Measurements from ENCODE around the gene ISG20L2.

ISG20L2 gene

DNA sequence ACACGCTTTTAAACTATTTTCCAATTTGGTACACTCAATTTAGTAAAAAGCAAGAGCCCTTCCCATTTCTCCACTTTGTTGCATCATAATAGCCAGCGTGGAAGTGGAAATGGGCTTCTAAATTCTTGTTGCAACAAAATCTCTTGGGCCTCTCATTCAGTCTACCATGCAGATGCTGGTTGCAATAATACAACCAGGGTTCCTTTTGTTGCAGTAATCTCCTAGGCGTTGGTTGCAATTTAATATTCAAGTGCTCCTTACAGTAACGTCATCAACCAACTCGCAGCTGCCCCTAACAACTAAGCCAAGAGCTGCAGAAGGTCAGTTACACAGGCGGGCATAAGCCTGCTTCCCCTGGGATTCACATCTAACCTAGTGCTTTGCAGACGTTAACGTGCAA lies 25.7 kb upstream of the ISG20L2 start:
- DNase-seq (ENCODE audit: extremely low read depth in 1 of 2, low read depth in 1 of 2) = no peak

DNA sequence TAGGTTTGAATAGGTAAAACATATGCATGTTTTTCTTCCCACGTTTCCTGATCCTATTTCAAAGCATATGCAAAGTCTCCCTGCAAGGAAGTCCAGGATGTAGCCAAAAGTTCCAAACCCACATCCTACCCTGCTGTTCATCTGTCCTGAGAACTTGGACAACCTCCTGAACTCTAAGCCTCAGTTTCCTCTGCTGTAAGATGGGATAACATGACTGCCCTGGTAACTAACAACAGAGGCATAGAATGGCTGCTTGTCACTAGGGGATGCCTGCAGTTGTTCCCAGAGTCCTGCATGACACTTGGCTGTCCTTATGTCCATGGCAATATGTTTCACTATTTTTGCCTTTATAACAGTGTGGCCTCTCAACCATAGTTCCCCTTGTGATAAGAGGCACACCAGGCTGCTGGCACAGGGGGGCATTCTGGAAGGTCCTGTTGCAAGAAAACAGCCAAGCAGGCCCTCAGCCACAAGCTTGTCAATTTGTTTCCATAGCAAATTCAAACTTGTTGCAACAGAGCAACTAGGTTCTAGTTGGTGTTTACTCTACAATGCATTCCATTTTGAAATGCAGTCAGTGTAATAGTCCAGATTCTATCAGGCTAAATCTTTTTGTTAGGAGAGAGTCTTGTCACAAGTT lies 24.4 kb upstream of the ISG20L2 start:
- DNase-seq (ENCODE audit: extremely low read depth in 1 of 2, low read depth in 1 of 2) = no peak

DNA sequence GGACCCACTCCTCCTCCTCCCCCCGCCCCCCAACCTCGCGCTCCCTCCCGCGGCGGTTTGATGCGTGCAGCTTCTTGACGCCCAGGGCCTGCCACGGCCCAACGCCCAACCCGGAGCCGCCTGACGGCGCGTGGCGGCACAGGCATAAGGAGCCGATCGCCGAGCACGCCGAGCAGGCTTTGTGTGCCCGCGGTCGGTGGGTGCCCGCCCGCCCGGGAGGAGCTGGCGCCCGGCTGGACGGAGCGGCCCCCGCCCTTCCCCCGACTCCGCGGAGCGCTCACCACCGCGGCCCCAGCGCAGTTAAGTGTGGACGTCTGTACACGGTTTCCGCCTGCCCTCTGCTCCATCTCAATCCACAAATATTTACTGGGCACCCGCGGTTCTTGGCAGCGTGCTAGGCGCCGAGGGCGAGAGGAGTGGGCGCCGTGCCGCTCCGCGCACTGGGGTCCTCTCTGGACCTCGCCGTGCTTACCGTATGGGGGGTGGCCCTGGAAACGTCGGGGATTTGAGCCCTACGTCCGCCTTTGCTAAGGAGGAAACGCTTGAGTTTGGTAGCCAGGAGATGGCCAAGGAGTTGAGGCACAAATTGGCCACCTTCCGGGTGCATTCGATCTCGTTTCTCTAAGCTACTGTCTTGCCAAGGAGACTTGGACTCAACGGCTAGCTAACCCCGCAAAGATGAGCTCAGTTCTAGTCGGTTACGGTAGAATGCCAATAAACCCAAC lies 23.4 kb upstream of the ISG20L2 start:
- peak; percentile 94 to 97 for DNase-seq (ENCODE audit: extremely low read depth in 1 of 2, low read depth in 1 of 2)

DNA sequence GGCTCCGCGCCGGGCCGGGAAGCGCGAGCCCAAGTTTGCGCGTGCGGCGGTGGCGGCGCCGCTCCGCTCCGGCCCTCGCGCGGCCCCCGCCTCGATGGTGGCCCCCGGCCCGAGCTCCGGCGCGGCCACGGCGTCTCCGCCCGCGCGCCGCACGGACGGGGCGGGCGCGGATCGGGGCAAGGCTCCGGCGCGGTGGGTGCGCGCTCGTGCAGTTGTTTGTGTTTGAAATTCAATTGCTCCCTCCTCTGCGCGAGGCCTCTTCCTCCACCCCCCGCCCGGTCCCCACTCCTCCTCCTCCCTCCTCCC lies 22.8 kb upstream of the ISG20L2 start, which contains the start of gene HDGF:
HDGF (minus strand) TSS at position 225 of the 306 bp plus-strand sequence. CDS start 246 bp downstream, outside the sequence.
- DNase-seq (ENCODE audit: extremely low read depth in 1 of 2, low read depth in 1 of 2) = no peak

DNA sequence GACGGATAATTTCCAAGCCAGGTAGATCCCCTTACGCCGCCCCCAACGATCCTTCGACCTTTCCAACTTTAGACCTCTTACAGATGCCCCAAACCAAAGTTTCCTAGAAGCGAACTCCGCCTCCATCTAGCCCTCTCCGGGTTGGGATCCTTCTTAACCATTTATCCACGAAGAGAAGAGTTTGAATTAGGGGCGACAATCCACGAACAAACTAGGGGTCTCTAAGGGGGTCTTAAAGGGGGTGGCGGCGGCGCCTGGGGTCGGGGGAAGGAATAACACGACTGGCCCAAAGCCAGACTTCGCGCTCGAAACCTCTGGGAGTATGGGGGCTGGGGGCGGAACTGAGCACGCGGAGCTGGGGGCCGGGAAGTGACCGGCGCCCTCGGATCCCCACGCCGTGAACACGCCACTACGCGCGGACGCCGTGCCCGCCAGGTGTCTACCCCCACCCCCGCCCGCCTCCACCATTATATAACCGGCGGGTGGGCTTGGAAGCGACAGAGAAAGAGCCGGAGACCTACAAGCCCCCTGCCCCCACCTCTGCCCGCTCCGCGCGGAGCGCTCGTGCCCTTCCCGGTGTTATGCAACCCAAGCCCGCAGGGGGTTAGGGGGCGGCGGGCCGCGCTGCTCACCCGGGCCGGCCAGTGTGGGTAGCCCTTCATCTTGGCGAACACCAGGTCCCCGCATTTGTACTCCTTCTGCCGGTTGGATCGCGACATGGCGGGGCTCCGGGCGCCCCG lies 22.3 kb upstream of the ISG20L2 start:
- DNase-seq (ENCODE audit: extremely low read depth in 1 of 2, low read depth in 1 of 2) = no peak

DNA sequence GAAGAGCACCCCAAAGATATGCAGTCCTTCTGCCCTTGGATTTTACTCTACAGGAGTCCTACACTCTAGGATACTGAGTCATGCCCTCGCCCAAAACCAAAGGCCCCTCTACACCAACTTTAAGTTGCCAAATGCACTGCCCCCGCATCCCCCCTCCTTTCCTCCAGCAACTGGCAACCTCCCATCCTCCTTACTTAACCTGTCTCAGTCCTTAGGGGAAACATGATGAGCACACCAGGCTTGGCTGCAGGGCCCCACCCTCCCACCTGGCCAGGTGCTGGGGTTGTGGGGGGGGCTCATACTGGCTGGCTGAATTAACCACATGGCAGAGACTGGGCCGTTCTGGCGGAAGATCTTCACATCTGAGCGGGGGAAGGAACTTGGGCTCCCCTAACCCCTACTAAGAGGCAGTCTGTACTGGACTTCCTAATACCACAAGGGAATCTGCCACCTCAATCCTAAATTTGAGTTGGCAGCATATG lies 21.7 kb upstream of the ISG20L2 start:
- DNase-seq (ENCODE audit: extremely low read depth in 1 of 2, low read depth in 1 of 2) = no peak

DNA sequence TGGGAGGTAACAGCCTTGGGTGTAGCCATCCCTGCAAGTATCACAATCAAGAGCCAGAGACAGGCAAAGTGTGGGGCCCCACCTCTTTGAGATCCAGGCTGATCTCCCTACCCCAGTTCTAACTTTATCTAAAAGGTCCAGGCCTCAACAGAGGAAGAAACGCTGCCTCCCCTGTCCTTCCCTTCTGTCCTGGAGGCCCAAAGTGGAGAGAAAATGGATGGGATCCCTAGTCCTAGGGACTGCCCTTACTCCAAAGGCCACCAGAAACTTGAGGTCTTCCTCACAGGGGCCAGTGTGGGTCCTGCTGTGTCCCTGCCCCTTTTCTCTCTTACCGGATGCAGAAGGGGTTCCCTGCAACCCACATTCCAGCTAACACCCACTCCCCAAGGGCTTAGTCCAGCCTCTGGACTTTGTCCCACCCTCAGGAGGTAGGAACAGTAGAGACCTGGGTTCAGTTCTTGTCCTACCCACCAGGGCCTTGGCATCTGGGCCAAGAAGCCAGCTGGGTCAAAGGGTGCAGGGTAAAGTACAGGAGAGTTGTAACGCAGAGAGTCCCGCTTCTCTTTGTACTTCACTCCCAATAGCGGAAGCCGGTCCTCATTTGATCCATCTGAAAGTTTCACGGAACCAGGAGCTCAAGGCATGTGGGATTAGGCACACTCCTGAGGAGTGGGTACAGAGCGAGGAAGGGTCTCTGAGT lies 21.0 kb upstream of the ISG20L2 start:
- no peak for DNase-seq (ENCODE audit: extremely low read depth in 1 of 2, low read depth in 1 of 2)

DNA sequence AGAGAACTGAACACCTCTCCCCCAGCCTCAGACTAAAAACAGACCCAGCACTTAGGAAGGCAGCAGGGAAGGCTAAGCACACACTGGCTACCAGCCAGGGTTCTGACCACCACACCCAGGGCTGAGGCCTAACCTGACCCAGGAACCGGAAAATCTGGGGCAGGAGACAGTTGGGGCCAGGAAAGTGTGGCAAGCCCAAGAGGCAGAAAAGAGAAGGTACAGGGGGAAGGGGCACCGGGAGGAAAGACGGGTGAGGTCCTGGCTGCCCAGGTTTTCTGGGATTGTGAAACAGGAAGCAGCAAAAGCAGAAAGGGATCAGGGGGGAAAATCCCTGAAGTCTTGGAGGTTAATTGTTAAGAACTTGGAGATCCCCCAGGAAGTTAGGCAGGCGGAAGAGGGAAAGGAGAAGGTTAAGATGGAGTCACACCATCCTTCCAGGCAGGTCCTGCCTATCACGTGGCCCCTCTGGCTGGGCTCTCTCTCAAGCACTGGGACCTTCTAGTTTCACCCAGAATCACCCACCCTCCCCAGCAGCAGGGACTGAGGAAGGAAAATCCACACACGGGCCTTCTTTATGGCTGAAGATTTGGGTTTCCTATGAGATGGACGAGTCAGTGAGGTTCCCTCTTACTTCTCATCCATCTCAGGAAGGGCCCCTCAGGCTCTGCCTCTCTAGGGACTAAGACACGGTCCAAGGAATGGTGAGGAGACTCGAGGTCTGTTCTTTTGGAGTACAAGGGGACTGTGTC lies 20.3 kb upstream of the ISG20L2 start:
- DNase-seq (ENCODE audit: extremely low read depth in 1 of 2, low read depth in 1 of 2) = no peak

DNA sequence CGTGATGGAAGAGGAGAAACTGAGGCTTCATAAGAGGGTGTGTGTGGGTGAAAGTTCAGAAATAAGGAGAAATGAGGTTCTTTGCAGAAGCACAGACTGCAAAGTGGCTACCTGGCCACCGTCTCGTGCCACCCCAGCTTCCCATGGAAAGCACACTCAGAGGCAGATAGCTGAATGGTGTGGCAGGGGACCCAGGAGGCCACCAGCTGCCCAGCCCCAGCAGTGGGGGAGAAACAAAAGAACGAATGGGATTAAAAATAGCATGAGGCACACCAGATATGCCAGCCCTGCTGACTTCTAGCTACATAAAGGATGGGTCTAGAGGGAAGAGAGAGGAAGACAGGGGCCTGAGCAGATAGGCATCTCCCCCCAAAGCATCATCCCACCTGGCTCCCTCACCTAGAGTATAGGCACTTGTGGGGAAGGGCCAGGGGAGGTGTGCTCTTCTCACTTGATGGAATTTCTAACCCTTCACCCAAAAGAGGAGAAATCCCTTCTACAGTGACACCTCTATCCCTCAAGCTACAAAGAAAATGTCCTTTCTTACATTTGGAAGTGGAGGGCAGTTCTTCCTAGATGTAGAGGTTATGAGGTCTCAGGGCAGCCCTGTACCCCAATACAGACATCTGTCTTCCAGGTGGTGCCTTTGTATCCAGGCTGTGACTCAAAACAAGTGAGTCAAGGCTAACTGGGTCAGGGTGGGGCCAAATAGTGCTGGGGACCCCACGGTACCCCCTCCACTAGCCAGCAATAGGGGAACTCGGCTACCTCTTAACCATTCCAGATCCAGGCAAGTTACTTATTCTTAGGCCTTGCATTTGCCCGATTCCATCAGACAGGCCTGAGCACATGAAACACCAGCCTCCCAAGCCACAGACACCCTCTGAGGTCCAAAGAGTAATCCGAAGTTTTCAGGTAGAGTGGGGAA lies 19.4 kb upstream of the ISG20L2 start:
- no peak for DNase-seq (ENCODE audit: extremely low read depth in 1 of 2, low read depth in 1 of 2)

DNA sequence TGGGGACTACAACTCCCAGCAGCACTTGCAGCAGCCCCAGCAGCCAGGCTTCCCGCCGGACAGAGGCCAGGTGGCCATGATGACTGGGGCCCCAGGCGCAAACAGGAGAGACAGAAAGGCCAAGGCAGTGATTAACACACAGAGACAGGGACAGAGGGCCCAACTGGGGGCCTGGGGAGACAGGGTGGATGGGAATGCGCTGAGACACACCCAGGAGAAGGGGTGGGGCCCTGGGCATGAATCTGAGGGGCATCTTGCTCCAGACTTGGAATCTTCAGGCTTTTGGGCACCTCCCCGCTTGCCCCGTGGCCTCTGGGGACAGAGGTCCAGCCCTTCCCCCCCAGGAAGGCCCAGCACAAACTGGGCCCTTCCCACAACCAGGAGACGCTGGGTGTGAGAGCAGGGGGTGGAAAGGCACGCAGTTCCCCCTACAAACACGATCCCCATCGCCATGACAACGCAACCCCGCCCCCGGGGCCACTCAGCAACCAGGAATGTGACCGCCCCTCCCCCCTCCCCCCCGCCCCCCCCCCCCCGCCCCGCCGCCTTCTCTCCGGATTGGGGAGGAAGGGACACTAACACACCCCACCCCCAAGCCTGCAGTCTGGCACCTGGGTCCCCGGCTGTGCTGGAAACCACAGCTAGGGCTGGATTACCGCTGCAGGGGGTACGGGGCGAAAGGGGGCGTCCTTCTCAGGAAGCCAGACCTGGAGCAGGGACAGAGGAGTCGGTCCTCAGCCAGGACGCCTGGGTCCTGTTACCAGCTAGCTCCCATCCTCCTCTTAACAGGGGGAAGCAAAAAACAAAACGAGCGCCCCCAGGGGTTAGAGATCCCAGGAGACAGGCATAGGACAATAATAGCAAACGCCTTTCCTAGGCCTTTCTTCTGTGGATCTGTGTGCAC lies 18.4 kb upstream of the ISG20L2 start:
- peak in 1 of 2 donors; percentile 37 for DNase-seq (ENCODE audit: extremely low read depth in 1 of 2, low read depth in 1 of 2)

DNA sequence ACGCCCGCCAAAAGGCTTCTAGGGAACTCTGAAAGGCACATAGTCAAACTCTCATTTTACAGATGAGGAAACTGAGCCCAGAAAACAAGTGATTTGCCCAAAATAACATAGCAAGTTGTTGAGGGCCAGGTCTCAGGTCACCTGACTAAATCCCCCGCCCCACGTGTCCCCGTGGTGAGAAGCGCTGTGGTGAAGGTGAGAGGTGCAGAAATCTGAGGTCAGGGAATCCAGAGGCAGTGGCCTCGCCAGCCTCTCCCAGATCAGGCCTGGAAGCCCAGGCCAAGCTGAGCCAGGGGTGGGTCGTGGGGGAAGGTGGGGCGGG lies 17.8 kb upstream of the ISG20L2 start:
- DNase-seq (ENCODE audit: extremely low read depth in 1 of 2, low read depth in 1 of 2) = no peak

DNA sequence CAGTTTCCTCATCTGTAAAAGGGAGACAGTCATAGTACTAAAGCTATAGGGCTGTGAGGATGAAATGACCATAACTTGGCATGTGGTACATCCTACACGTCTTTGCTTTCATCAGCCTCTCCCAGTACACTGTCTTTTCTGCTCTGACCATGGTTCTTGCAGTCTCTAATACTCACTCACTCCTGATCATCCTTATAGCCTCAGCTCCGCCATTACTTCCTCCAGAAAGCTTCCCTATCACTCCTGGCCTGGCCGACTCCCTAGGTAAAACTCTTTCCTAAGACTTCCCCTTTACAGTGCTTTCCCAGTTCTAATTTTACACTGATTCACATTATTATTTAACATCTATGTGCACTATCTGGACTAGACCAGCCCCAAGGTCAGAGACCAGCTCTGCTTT lies 17.3 kb upstream of the ISG20L2 start:
- DNase-seq (ENCODE audit: extremely low read depth in 1 of 2, low read depth in 1 of 2) = no peak

DNA sequence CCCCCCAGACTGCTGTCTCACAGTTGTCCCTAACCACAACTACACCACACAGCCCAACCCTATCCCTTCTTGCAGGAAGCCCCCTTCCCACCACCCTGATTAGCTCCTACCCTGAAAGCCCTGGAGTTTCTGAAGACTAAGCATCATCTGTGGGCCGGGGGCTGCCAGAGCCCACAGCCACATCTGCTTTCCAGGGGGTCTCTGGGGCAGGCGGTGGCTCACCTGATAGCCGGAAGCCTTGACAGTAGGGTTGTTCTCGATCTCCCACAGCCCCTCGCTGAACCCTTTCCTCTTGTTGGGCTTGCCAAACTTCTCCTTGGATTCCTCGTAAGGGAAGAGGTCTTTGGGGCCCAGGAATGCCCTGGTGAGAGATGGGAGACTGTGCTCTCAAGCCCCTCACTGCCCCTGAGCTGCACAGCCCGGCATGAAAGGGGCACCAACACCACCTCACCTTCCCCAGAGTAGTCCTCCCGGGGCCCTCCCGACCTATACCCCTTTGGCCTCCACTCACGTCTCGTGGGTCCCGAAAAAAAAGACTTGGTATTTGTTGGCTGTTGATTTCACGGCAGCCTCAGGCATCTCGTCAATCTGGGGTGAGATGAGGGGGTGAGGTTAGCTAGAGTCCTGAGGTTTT lies 16.3 kb upstream of the ISG20L2 start:
- no peak for DNase-seq (ENCODE audit: extremely low read depth in 1 of 2, low read depth in 1 of 2)

DNA sequence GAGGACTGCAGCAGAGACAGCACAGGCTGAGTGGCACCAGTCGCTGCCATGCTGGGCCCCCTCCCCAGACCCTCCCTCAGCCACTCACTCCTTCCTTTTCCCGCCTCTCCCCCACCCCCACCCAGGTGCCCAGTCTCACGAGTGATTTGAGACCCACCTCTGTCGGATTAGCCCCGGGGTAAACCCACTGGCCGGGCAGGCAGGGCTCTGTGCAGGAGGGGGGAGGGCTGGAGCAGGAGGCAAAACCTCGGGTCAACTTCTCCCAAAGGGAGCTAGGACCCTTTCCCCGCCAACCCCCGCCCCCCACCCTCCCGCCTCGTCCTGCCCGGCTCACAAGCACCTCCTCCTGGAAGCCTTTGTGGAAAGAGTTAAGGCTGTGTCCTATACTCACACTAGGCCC lies 15.8 kb upstream of the ISG20L2 start:
- no peak for DNase-seq (ENCODE audit: extremely low read depth in 1 of 2, low read depth in 1 of 2)

DNA sequence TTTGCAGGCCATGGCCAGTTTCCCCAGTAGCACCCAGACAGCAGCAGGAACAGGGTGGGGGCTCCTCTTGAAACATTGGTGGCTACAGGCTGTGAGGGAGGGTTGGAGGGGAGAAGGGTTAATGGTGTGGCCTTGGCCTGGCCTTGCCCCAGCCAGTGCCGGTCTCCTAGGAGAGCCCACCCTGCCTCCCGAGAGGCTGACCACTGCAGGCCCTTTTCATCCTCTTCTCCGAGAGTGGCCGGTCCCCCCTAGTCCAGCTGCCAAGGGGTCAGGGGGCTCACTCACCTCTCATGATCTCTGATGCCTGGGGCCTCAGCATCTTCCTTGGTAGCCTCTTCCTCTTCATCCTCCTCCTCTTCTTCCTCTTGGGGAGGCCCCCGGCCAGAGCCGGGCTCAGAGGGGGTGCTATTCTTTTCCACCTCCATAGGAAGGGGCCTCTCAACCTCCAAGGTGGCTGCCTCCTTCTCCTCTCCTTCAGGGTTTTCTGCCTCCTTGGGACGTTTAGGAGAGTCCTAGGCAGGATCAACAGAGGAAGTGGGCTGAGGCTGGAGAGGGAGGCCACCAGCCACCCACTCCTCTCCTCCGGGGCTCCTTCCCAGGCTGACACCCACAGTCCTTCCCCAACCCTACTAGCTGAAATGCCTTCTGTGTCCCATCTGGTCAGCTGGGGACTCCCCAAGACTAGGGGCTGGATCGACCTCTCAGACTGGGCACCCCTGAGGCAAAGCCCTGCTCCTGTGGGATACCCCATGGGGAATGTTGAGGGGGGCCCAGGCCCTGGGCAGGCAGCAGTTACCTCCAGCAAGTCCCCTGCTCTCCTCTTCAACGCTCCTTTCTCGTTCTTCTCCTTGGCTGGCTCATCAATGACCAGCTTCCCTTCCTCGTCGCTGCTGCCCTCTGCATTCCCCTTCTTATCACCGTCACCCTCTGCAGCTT lies 15.1 kb upstream of the ISG20L2 start:
- DNase-seq (ENCODE audit: extremely low read depth in 1 of 2, low read depth in 1 of 2) = no peak

DNA sequence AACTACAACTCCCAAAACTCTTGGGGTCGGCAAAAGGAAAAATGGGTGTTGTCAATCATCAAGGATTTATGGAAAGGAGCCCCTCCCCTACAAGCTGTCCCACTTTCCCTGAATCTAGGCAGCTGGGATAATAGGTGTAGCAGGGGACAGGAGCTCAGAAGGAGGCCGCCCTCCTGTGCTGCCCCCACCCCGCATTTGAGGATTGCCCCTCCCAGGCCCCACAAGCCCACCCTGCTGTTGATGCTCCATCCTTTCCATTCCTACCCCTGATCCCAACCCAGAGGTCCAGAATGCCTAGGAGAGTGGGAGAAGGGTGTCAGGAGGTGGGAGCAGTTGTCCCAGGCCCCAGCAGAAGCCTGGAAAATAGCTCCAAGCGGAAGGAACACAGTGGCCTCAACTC lies 14.2 kb upstream of the ISG20L2 start:
- DNase-seq (ENCODE audit: extremely low read depth in 1 of 2, low read depth in 1 of 2) = no peak

DNA sequence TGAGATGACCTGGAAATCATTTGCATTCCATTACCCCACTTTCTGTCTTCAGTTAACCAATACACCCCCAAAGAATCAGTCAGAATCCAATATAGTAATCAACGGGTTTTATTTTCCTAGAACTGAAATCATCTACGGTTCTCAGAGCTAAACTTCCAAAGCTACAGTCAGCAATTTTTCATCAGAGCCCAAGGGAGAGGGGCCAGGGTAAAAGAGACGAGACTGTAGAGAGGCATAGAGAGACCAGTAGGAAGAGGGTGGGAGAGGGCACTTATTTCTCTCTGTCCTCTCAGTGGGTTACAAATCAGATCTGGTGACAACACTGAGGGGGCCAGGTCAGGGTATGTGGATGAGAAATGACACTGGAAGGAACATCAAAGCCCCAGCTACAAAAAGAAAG lies 13.5 kb upstream of the ISG20L2 start:
- no peak for DNase-seq (ENCODE audit: extremely low read depth in 1 of 2, low read depth in 1 of 2)

All from stimulated activated CD8-positive, alpha-beta memory T cell treated with anti-CD3 and anti-CD28 coated beads, Interleukin-7, amount 100 ng/mL, for 48 hours (primary cell).